ENCODE results near the gene PRAC2. TPM values are rescaled to one million over a fixed set of nuclear protein-coding genes. Genes with fewer than 3 reads are reported as not detected.

The PRAC2 gene
- not detected in 3 replicates for polyA plus RNA-seq
- polyA plus RNA-seq (2011; ENCODE audit: low read depth): not detected
- polyA plus RNA-seq (2011; cell fraction: cytosol; rRNA removed): not detected in 2 replicates
- not detected in 2 replicates for polyA plus RNA-seq (2011; cell fraction: nucleus; rRNA removed)
- polyA plus RNA-seq (2012; ENCODE audit: low replicate concordance): not detected in 2 replicates
- not detected in 3 replicates for polyA minus RNA-seq
- not detected for polyA minus RNA-seq (2011; cell fraction: cytosol; rRNA and poly(A)+ RNA removed)
- polyA minus RNA-seq (2011; cell fraction: nucleus; rRNA and poly(A)+ RNA removed): not detected in 2 replicates

- Histone ChIP-seq H3K36me3 (ENCODE audit: control insufficient read depth in 2 of 2, extremely low read depth in 1 of 2, insufficient read depth in 2 of 2, low read length in 2 of 2) (no peaks in the 10 kb centered on the region), H4K20me1 (ENCODE audit: control insufficient read depth, extremely low read depth, insufficient read depth, low read length) (peaks cover 7% of the 10 kb centered on the region), H3K4me2 (ENCODE audit: control insufficient read depth, extremely low read depth, insufficient read depth, low read depth, low read length) (peak within 1 kb of the TSS; percentile 45), H3K9ac (ENCODE audit: control insufficient read depth, extremely low read depth, insufficient read depth, low read length) (no peak within 1 kb of the TSS), H3K9me1 (ENCODE audit: control insufficient read depth, extremely low read depth, insufficient read depth, low read length) (no peaks in the 10 kb centered on the region), H3K9me3 (ENCODE audit: control insufficient read depth, low read depth, low read length) (no peaks in the 10 kb centered on the region), H3K27me3 (ENCODE audit: control insufficient read depth, extremely low read depth, insufficient read depth, low read length) (peaks cover 100% of the 10 kb centered on the region), H3K27ac (ENCODE audit: control insufficient read depth, insufficient read depth, low read length) (no peak within 1 kb of the TSS), H3K4me1 (ENCODE audit: control insufficient read depth, extremely low read depth, insufficient read depth, low read length) (peaks cover 4% of the 10 kb centered on the region), H3K79me2 (ENCODE audit: control insufficient read depth, insufficient read depth, low read length) (no peaks in the 10 kb centered on the region), H2AFZ (ENCODE audit: control insufficient read depth, low read length) (no peak within 1 kb of the TSS), H3K4me3 (ENCODE audit: control insufficient read depth in 2 of 3, extremely low read depth in 1 of 3, insufficient read depth in 2 of 3, low read depth in 1 of 3, low read length in 3 of 3) (no peak within 1 kb of the TSS)
- FAIRE-seq: no peak
- no peak for DNase-seq (ENCODE audit: low read depth, low spot score)
- dilution Hi-C loops (cut with MboI; ENCODE audit: extremely low pct_ligation_motif_present, low sequenced_read_pairs): no loop called here
- TF ChIP-seq CTCF (optimal IDR thresholded peaks at IDR 0.05 in 1 of 3, IDR thresholded peaks at IDR 0.05 in 1 of 3, conservative IDR thresholded peaks at IDR 0.05 in 1 of 3; ENCODE audit: extremely low read depth in 1 of 3, insufficient read depth in 2 of 3, low read length in 3 of 3) (no peak), EZH2 (IDR thresholded peaks at IDR 0.05; ENCODE audit: low read length) (no peak)
Measured at GRCh38 chr17:48722915-48723422, at the start of gene PRAC2. Gene PRAC2, plus strand, starts transcription at chr17:48723185. Its CDS starts 1,226 bp downstream, at chr17:48724411.

DNA sequence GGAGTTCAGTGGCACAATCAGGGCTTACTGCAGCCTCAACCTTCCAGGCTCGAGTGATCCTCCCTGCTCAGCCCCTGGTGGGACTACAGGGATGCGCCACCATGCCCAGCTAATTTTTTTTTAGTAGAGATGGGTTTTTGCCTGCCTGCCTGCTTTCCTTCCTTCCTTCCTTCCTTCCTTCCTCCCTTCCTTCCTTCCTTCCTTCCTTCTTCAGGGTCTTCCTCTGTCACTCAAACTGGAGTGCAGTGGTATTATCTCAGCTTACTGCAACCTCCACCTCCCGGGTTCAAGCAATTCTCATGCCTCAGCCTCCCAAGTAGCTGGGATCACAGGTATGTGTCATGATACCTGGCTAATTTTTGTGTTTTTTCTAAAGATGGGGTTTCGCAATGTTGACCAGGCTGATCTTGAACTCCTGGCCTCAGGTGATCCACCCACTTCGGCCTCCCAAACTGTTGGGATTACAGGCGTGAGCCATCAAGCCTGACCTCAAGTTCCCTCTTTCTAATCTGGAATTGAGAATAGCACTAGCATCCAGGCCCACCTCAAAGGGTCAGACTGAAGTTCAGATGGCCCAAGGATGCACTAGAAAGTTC lies 45.9 kb upstream of the PRAC2 start:
- dilution Hi-C loops (cut with MboI; ENCODE audit: extremely low pct_ligation_motif_present, low sequenced_read_pairs): no loop called here
- no peak overlapping the region for H3K27ac ChIP-seq (ENCODE audit: control insufficient read depth, insufficient read depth, low read length)
- no peaks in the 10 kb centered on the region for H4K20me1 ChIP-seq (ENCODE audit: control insufficient read depth, extremely low read depth, insufficient read depth, low read length)
- TF ChIP-seq EZH2 (IDR thresholded peaks at IDR 0.05; ENCODE audit: low read length) (no peak), CTCF (optimal IDR thresholded peaks at IDR 0.05 in 1 of 3, IDR thresholded peaks at IDR 0.05 in 1 of 3, conservative IDR thresholded peaks at IDR 0.05 in 1 of 3; ENCODE audit: extremely low read depth in 1 of 3, insufficient read depth in 2 of 3, low read length in 3 of 3) (no peak)
- no peak for FAIRE-seq
- no peak for DNase-seq (ENCODE audit: low read depth, low spot score)
- no peak overlapping the region for H2AFZ ChIP-seq (ENCODE audit: control insufficient read depth, low read length)
- no peak overlapping the region for H3K4me3 ChIP-seq (ENCODE audit: control insufficient read depth in 2 of 3, extremely low read depth in 1 of 3, insufficient read depth in 2 of 3, low read depth in 1 of 3, low read length in 3 of 3)
- H3K27me3 ChIP-seq (ENCODE audit: control insufficient read depth, extremely low read depth, insufficient read depth, low read length): peaks cover 16% of the 10 kb centered on the region
- no peaks in the 10 kb centered on the region for H3K36me3 ChIP-seq (ENCODE audit: control insufficient read depth in 2 of 2, extremely low read depth in 1 of 2, insufficient read depth in 2 of 2, low read length in 2 of 2)
- peaks cover 8% of the 10 kb centered on the region for H3K4me1 ChIP-seq (ENCODE audit: control insufficient read depth, extremely low read depth, insufficient read depth, low read length)
- H3K79me2 ChIP-seq (ENCODE audit: control insufficient read depth, insufficient read depth, low read length): no peaks in the 10 kb centered on the region
- H3K9me3 ChIP-seq (ENCODE audit: control insufficient read depth, low read depth, low read length): no peaks in the 10 kb centered on the region
- H3K9ac ChIP-seq (ENCODE audit: control insufficient read depth, extremely low read depth, insufficient read depth, low read length): no peak overlapping the region
- no peak overlapping the region for H3K4me2 ChIP-seq (ENCODE audit: control insufficient read depth, extremely low read depth, insufficient read depth, low read depth, low read length)
- no peaks in the 10 kb centered on the region for H3K9me1 ChIP-seq (ENCODE audit: control insufficient read depth, extremely low read depth, insufficient read depth, low read length)

Measured in keratinocyte (primary cell).